SIG-M5 treated with dmso at 0.1 percent for 504 hours (cell line): ENCODE measurements around the gene CLHC1.
"Not testable (repeated sequence)": the region's sequence is repeated elsewhere in the genome, so short reads cannot be mapped to it uniquely, and the experiment has no call there.

Experiments used
- DNase-seq: peaks from one replicate; lab custom pipeline; 2025; ENCODE audit not compliant: unreplicated experiment; lab: John Stamatoyannopoulos, UW

CLHC1 gene

DNA sequence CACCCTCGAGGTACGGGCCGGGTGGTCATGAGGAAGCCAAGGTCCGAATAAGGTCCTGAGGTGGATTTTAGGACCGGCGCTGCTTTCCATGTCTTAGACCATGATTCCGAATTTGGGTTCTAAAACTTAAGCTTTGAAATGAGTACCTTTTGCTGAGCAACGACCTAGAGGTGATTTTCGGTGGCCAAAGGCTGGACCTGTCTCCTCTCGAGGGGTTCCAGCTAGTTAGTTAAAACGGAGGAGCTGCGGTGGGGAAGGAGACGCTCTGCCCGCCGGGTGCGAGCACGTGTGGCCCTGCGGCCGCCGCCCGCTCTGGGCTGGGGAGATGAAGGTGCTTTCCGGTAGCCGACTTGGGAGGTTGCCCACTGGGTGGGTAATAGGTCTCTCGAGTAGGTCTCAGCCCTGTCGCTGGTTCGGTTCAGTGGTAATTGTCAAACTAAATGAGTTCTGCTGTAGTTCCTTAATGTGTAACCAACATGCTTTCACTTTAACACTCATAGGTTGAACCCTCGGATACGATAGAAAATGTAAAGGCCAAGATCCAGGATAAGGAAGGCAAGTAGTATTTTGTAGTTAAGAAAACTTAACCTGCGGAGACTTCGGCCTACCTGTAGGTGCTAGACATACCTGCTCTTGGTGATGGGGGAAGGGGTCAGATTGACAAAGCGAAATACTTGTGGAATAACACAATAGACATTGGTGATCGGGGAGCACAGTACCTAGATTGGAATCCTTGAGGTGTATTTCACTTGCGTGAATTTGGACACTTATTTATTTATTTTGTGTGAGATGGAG lies 967 bp upstream of the CLHC1 start:
- no peak for DNase-seq

DNA sequence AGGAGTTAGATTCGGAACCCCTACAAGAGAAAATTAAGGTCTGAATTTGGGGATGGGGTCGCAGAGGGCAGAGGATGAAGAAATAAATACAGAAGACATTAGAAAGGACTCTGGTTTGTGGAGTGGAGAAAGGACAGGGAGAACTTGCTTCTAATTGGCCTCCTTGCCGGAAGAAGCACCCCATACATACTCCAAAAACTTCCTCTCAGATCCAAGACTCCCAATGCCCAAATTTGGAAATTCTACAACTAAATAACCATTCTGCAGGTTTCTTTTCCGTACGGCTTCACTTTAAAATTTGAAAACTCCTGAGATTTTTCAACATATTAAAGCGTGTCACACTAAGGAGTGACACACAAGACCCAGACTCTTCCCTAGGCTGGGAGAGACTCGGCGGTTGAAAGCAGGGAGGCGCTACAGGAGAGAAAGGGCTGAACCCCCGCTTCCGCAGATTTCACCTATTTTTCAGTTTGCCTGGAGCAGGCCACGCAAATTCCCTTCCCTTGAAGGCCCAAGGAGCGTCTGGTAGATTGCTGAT lies 478 bp downstream of the CLHC1 start:
- DNase-seq = peak; percentile 70

DNA sequence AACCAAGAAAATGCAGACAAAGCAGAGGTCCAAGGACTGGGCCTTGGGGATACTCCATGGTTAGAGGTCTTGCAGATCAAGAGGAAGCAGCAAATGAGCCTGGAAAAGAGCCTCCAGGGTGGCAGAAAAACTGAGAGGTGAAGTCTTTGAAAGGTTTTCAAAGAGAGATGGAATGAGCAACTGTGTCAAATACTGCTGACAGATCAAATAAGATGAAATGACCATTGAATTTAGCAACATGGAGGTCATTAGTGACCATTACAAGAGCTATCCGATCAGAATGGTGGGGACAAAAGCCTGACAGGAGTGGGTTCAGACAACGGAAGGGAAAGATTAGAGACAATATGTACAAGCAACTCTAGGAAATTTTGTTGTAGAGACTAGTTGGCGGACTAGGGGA lies 1.5 kb downstream of the CLHC1 start:
- DNase-seq = no peak

DNA sequence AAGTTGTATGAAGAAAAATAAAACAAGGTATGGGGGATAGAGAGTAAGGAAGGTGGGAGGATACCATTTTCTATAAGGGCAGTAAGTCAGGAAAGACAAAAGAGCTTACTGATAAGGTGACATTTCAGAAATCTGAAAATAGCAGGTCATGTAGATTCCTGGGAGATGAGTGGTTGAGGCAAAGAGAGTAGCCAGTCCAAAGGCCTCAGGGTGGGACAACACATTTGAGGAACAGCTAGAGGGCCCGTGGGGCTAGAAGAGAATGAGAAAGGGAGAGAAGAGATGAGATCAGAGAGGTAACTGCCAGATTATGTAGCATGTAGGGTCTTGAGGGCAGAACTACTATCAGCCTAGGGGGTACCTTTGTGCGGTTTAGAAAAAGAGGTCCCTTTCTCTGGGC lies 2.9 kb downstream of the CLHC1 start:
- no peak for DNase-seq

DNA sequence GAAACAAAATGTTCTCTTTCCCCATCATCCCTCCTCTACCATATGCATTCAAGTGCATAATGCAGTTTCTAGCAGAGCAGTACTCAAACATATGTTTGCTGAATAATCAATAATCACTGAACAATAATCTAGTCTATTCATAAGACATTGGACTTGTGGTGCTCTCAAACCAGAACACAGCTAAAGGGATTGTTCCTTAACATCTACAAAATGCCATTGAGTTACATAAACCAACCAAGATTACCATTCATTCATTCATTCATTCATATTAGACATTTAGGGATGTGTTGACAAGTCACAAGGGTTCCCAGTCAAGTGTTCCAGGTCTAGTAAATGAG lies 3.9 kb downstream of the CLHC1 start:
- no peak for DNase-seq

DNA sequence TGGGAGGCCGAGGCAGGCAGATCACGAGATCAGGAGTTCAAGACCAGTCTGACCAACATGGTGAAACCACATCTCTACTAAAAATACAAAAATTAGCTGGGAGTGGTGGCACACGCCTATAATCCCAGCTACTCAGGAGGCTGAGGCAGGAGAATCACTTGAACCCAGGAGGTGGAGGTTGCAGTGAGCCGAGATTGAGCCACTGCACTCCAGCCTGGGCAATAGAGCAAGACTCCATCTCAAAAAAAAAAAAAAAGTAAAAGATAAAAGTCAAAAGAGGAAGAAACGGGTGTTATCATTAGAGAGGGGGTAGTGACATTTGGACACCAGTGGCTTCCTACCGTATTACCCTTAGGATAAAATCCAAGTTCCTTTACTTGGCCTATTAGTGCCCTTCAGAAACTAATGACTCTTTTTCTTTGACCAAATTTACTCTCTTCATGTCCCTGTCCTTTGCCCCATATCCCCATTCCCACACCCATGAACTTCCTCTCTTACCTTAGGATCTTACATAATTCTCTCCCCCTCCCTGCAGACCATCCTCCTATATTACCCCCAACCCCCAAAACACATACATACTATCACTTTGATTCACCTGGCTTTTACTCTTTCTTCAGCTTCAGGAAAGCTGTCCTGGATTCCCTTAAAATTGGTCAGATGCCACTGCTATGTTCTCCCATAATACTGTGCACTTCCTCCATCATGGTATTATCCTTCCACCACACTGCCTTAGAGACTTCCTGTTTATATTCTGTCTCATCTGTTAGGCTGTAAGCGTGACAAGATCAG lies 4.5 kb downstream of the CLHC1 start:
- DNase-seq = peak; percentile 76

DNA sequence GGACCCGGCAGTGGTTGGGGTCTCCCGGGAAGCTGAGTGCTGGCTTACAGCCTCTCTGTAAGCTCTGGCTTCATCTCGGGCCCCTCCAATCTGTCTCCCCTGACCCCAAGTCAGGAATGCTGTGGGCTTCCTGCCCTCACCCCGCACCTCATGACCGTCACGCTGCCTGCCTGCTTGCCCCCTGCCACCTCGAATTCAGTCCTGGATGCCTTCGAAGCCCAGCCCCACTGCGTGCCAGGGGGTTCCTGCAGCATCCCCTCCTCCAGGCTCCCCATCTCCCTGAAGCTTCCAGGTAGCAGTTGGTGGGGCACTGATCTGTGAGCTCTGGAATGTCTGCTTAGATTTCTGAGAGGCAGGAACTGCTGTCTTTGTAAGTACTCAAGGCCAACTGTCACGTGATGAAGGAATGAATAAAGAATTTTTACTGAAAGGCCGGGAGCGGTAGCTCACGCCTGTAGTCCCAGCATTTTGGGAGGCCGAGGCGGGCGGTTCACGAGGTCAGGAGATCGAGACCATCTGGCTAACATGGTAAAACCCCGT lies 6.5 kb downstream of the CLHC1 start:
- no peak for DNase-seq

DNA sequence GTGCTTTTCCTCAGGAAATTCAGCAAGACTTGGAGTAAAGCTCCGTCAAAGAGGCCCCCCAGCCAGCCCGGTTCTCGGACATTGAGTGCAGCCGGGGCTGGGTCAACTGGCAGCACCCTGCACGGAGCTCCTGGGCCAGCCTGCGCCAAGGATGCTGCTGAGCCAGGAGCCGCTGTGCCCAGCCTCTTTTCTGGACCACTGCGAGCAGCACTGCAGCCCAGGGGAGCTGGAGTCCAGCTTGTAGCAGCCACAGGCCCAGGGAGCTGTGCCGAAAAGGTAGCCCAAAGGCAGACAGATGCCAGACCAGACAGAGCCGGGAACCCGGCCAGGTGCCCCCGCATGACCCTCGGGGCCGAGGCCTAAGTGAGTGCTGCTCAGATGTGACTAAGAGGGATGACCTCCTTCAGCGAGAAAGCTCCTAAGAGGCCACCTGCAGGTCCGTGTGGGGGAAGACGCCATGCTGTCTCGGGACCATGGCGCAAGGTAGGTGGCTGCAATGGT lies 7.3 kb downstream of the CLHC1 start:
- no peak for DNase-seq

DNA sequence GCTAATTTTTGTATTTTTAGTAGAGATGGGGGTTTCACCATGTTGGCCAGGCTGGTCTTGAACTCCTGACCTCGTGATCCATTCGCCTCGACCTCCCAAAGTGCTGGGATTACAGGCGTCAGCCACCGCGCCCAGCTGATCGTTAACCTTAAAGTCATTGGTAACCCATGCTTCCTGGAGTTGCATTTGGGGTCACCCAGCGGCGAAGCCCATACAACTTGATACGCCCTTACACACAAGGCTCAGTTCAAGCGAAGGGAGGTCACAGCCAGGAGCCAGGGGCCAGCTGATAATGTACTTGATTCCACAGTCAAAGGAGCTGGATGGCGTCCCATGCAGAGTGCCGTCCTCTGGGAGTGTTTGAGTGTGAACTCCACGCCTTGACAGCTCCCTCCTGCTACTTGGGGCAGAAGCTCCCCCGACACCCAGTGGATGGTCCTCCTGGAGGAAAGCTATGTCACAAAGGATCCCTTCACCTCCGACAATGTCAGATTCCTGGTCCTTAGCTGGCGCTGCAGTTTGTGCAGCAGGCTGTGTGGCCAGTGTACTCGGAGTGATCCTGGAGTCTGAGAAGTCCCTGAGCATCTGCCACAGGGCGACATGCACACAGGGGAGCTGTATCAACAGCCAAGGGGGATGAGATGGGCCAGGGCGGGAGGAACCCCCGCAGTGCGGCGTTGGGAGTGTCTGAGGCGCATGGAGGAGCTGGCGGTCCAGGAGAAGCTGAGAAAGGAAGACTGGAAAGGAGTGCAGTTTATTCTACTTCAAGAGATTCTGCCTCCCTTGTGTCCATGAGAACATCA lies 7.9 kb downstream of the CLHC1 start:
- DNase-seq = no peak

DNA sequence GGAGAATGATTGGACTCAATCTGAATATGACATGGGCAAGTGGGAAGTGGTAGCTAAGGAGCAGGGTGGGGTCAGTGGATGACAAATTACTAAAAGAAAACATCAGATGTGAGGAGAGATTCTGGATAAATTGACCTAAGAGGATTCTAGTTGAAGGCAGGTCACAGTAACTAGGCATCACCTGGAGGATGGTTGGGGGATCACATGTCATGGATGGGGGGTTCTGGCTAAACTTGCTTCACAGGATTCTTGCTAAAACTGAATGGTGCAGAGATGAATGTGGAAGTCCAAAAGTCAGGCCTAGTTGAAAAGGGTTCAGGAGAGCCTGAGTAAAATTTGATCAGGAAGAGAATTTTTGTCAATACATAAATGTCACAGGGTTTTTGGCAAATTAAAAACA lies 18.3 kb downstream of the CLHC1 start:
- no peak for DNase-seq

DNA sequence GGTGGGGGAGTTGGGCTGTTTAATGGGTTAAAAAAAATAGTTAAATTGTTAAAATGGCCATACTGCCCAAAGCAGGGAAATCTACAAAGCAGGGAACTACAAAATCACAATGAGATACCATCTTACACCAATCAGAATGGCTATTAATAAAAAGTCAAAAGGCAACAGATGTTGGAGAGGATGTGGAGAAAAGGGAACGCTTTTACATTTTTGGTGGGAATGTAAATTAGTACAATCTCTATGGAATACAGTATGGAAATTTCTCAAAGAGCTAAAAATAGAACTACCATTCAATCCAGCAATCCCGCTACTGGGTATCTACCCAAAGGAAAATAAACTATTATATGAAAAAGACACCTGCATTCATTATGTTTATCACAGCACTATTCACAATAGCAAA lies 27.1 kb downstream of the CLHC1 start:
- DNase-seq = no peak

DNA sequence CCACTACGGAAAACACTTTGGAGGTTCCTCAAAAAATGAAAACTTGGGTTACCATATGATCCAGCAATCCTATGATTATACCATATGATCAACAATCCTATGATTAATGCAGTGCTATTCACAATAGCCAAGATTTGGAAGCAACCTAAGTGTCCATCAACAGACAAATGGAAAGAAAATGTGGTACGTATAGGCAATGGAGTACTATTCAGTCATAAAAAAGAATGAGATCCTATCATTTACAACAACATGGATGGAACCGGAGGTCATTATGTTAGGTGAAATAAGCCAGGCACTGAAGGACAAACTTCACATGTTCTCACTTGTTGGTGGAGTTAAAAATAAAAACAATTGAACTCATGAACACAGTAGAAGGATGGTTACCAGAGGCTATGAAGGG lies 27.6 kb downstream of the CLHC1 start:
- no peak for DNase-seq

DNA sequence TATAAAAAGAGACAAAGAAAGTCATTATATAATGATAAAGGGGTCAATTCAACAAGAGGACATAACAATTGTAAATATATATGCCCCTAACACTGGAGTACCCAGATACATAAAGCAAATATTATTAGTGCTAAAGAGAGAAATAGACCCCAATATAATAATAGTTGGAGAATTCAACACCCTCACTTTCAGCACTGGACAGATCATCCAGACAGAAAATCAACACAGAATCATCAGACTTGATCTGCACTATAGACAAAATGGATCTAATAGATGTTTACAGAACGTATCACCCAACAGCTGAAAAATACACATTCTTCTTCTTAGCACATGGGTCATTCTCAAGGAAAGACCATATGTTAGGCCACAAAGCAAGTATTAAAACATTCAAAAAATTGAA lies 31.7 kb downstream of the CLHC1 start:
- no peak for DNase-seq

DNA sequence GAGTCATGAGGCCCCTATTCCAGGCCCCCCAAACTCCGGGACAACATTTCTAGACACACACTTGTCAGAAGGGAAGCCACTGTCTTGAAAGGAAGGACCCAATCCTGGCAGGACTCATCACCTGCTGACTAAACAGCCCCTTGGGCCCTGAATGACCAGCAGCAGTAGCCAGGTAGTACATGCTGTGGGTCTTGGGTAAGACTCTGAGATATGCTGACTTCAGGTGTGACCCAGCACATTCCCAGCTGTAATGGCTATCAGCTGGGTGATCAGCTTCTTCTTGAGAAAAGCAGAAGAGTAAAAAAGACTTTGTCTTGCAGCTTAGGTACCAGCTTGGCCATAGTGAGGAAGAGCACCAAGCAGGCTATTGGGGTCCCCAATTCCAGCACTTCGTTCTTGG lies 35.6 kb downstream of the CLHC1 start:
- no peak for DNase-seq

DNA sequence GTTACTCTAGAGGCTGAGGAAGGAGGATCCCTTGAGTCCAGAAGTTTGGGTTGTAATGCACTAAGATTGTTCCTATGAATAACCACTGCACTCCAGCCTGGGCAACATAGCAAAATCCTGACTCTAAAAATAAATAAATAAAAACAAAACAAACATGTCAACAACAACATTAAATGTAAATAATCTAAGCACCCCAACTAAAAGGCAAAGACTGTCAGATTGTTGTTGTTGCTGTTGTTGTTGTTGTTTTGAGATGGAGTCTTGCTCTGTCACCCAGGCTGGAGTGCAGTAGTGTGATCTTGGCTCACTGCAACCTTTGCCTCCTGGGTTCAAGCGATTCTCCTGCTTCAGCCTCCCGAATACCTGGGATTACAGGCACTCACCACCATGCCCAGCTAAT lies 40.2 kb downstream of the CLHC1 start:
- DNase-seq = not testable (repeated sequence)

DNA sequence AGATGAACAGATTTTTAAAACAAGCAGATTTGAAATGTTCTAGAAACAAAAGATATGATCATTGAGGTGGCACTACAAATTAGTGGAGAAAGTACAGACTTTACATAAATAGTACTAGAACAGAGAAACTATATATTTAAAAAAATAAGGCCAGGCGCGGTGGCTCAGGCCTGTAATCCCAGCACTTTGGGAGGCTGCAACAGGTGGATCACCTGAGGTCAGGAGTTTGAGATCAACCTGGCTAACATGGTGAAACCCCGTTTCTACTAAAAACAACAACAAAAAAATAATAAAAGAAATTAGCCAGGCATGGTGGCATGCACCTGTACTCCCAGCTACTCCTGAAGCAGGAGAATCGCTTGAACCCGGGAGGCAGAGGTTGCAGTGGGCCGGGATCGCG lies 45.3 kb downstream of the CLHC1 start:
- DNase-seq = not testable (repeated sequence)

DNA sequence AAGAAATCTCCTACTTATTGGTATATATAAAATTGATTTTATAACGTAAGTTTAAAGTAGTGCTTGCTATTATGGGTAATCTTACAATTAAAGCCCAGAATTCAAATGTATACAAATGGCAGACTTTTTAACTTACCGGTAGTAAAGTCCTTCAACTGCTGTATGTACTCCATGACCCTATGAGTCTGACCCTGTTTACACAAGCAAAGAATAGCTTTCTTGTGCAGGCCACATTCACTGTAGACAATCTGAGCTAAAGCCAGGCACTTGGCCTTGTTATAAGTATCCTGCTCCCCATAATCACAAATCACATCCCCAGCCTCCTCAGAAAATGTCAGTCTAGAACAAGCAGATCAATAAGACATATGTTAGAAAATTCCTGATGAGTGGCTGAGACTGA lies 51.7 kb downstream of the CLHC1 start:
- DNase-seq = no peak

DNA sequence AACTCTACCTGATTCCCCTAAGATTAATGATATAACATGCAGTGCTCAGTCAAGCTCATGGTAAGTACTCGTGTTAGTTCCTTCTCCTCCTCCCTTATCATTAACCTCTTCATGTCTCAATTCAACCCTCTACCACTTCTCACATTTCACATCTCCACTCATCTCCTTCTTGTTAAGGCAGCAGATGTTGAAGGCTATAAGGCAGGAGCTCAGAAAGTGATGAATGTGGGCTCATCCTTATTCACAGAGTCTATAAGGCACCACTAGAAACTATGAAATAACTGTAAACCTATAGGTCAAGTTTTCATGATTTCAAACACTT lies 56.0 kb downstream of the CLHC1 start:
- no peak for DNase-seq

DNA sequence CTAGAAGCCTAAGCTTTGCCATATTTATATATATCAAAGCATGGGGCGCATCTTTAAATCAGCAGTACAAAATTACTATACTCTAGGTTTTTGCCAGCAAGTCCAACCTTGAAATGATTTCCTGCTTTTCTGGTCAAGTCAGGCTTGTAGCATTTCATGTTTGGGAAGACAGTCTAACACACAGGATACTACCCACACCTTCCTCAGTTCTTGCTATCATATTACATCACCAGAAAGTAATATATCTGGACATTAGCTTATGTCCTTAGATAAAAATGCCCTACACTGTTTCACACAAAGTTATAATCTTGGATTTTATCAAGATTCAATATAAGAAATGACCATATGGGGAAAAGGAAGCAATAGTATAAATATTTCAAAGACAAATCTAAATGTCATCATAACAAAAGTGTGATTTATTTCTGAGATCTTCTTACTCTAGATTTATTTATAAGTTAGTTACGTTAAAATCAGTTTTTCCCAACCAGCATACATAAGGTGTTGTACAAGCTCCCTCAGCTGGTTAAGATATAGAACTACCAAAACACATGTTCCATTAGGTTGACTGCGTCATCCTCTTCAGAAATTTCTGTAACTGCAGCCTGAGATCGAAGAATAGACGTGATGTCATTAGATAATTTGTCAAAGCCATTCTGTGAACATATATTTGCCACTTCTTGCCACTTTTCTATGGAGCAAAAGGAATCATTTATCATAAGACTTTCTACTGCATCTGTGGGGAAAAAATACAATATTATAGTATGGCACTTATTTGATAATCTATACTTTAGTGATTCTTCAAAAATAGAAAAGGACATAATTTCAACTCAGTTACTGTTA lies 56.6 kb downstream of the CLHC1 start:
- peak; percentile 77 for DNase-seq

DNA sequence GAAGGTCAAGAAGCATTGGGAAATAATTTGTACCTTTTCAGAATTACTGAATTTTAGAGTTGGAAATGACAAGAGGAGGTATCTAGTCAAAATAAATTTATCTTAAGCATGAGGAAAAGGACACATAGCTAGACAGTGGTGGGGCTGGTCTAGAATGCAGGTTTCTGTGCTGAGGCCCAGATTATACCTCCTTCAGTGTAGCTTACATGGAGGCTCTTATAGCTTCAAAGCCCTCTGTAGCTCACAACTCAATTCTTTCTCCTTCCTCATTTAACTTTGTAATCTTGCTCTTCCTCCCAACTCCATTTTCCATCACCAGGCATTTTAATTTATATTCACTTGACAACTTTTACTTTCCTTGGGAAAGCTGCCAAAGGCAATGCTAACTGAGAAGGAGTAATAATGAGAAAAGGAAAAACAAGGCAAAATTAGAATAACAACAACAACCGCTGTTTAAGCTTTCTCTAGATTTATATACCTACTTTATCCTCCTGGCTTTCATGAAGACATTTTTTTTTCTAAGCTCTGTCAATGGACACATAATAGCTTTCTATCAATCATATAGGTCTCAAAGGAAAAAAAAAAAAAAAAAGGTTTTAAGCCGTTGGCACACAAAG lies 58.5 kb downstream of the CLHC1 start:
- DNase-seq = no peak
